Measurements from ENCODE around the gene EFCAB12.

DNA sequence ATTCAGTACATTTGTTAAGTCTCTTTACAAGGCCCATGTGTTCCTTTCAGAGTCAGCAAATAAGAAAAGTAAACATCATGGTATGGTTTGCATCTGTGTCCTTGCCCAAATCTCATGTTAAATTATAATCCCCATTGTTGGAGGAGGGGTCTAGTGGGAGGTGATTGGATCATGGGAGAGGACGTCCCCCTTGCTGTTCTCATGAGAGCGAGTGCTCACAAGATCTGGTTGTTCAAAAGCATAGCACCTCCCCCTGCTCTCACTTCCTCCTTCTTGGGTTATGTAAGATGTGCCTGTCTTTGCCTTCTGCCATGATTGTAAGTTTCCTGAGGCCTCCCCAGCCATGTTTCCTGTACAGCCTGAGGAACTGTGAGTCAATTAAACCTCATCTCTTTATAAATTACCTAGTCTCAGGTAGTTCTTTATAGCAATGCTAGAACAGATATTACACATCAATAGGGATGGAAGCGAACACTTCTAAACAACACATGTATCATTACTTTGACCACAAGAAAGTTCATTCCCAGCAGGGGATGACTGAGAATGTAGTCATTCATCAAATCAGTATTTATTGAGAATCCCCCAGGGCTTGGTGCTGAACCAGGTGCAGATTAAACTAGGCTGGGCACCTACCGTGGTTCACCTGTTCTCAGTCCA, 4.1 kb downstream of the EFCAB12 start:
- TF ChIP-seq, protein P1, sequence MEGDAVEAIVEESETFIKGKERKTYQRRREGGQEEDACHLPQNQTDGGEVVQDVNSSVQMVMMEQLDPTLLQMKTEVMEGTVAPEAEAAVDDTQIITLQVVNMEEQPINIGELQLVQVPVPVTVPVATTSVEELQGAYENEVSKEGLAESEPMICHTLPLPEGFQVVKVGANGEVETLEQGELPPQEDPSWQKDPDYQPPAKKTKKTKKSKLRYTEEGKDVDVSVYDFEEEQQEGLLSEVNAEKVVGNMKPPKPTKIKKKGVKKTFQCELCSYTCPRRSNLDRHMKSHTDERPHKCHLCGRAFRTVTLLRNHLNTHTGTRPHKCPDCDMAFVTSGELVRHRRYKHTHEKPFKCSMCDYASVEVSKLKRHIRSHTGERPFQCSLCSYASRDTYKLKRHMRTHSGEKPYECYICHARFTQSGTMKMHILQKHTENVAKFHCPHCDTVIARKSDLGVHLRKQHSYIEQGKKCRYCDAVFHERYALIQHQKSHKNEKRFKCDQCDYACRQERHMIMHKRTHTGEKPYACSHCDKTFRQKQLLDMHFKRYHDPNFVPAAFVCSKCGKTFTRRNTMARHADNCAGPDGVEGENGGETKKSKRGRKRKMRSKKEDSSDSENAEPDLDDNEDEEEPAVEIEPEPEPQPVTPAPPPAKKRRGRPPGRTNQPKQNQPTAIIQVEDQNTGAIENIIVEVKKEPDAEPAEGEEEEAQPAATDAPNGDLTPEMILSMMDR (IDR thresholded peaks at IDR 0.05) = no peak
- no peak for TF ChIP-seq POLR2A (IDR thresholded peaks at IDR 0.05)
- TF ChIP-seq EP300 (IDR thresholded peaks at IDR 0.05) = no peak
- TF ChIP-seq POLR2AphosphoS5 (IDR thresholded peaks at IDR 0.05) = no peak
